ENCODE results near the gene GAGE10. TPM values are rescaled to one million over a fixed set of nuclear protein-coding genes. Genes with fewer than 3 reads are reported as not detected.

The GAGE10 gene
- total and polyA plus RNA-seq, 2 of the 8 experiments (the other 6 are each of a cell fraction or from before 2014, with no cell fraction given): not detected

GRCh38 chrX:49257074-49257790 is 46.2 kb upstream of the GAGE10 start:
- Histone ChIP-seq H4K8ac (ENCODE audit: extremely low read depth, insufficient read depth, low read length) (no peak overlapping the region), H3K9ac (replicated peaks in 1 of 4; ENCODE audit: extremely low read depth in 1 of 4, low read depth in 3 of 4, low read length in 3 of 4) (no peak overlapping the region), H3K27me3 (replicated peaks in 1 of 4; ENCODE audit: control insufficient read depth in 3 of 4, extremely low read depth in 1 of 4, insufficient read depth in 3 of 4, low read length in 3 of 4) (no peaks in the 10 kb centered on the region), H3K27ac (ENCODE audit: low read depth, low read length) (no peak overlapping the region), H3K18ac (ENCODE audit: extremely low read depth, low read length) (no peak overlapping the region), H3K9me3 (ENCODE audit: insufficient read depth in 2 of 2, low read depth in 1 of 2, low read length in 1 of 2) (no peaks in the 10 kb centered on the region), H3K4me2 (ENCODE audit: insufficient read depth in 1 of 2, low read depth in 2 of 2, low read length in 2 of 2) (no peak overlapping the region), H4K5ac (ENCODE audit: insufficient read length, low read depth, low read length) (no peak overlapping the region), H3K23me2 (ENCODE audit: low read depth, low read length) (no peaks in the 10 kb centered on the region; the same call in 1 of the 2 replicates), H3K23ac (ENCODE audit: insufficient read length) (no peak overlapping the region), H2BK5ac (ENCODE audit: low read depth, low read length) (no peak overlapping the region), H4K91ac (replicated peaks; ENCODE audit: insufficient read length, low read length) (no peak overlapping the region), H3K4me1 (replicated peaks in 1 of 4; ENCODE audit: control insufficient read depth in 3 of 4, insufficient read depth in 4 of 4, low read length in 3 of 4) (no peaks in the 10 kb centered on the region; a peak in 1 of 7 replicates), H3K56ac (replicated peaks; ENCODE audit: insufficient read length, low read depth, low read length) (no peak overlapping the region), H3K36me3 (ENCODE audit: control insufficient read depth in 2 of 4, insufficient read depth in 4 of 4, low read length in 3 of 4) (no peaks in the 10 kb centered on the region), H3K14ac (ENCODE audit: insufficient read length) (no peak overlapping the region), H2AK5ac (ENCODE audit: low read depth, low read length) (no peak overlapping the region), H3K79me2 (ENCODE audit: control insufficient read depth in 1 of 2, insufficient read depth in 2 of 2, low read length in 2 of 2) (no peaks in the 10 kb centered on the region), H2BK120ac (replicated peaks; ENCODE audit: low read depth, low read length) (no peak overlapping the region), H4K20me1 (replicated peaks in 1 of 2; ENCODE audit: control insufficient read depth in 1 of 2, insufficient read depth in 2 of 2, low read length in 2 of 2) (no peaks in the 10 kb centered on the region), H3K4me3 (ENCODE audit: extremely low read depth in 1 of 4, insufficient read depth in 2 of 4, low read depth in 3 of 4, low read length in 4 of 4) (no peak overlapping the region), H2AFZ (ENCODE audit: low read length) (no peak overlapping the region), H2BK20ac (ENCODE audit: low read length) (no peak overlapping the region), H3K79me1 (ENCODE audit: low read depth, low read length) (no peaks in the 10 kb centered on the region), H2BK12ac (ENCODE audit: low read depth, low read length) (no peak overlapping the region), H3K4ac (replicated peaks; ENCODE audit: insufficient read length, low read depth, low read length) (no peak overlapping the region), H2BK15ac (ENCODE audit: low read length) (no peak overlapping the region)
- 90% methylated on average over 8 of the region's 14 CpGs; no CpG with 5 or more reads in 1 of the 2 experiments for WGBS, 2 experiments (ENCODE audit: extremely low coverage in 1 of 2, insufficient coverage in 1 of 2, insufficient read length in 1 of 2, insufficient replicate concordance in 2 of 2, low coverage in 1 of 2, low lambda C conversion rate in 2 of 2, missing lambda C conversion rate in 1 of 2)
- POLR2A ChIA-PET (ENCODE audit: partially characterized antibody): interaction anchor here (1.0 to 1.7 kb wide), 3 partner anchors 11 to 66 kb away, joined by 3 to 10 read pairs (median 3); no protein-coding TSS in a partner anchor
- CTCF ChIA-PET (ENCODE audit: partially characterized antibody): no interaction called here
- FAIRE-seq (no peak), DNase-seq (ENCODE audit: low read depth in 1 of 2, low spot score in 2 of 2) (no peak)
- no peak for TF ChIP-seq JUN (IDR thresholded peaks at IDR 0.05; ENCODE audit: low read depth, low read length)
- no peak for TF ChIP-seq JUND (IDR thresholded peaks at IDR 0.05; ENCODE audit: low read length)
- no peak for TF ChIP-seq PHF8 (conservative IDR thresholded peaks at IDR 0.05; ENCODE audit: low read depth, low read length)
- TF ChIP-seq BACH1 (IDR thresholded peaks at IDR 0.05; ENCODE audit: low read length): no peak
- TF ChIP-seq ASH2L (IDR thresholded peaks at IDR 0.05; ENCODE audit: low read length): no peak
- TF ChIP-seq ZNF274 (IDR thresholded peaks at IDR 0.05; ENCODE audit: borderline replicate concordance, extremely low read depth, low read length): no peak
- TF ChIP-seq CBX8 (IDR thresholded peaks at IDR 0.05; ENCODE audit: borderline replicate concordance, low read depth, low read length): no peak
- no peak for TF ChIP-seq CEBPB (IDR thresholded peaks at IDR 0.05; ENCODE audit: low read depth, low read length)
- TF ChIP-seq RNF2 (IDR thresholded peaks at IDR 0.05; ENCODE audit: borderline replicate concordance, low read depth, low read length, missing control alignments, poor library complexity, severe bottlenecking): no peak
- TF ChIP-seq HDAC6 (IDR thresholded peaks at IDR 0.05; ENCODE audit: low read depth, low read length): no peak
- TF ChIP-seq, protein P1, sequence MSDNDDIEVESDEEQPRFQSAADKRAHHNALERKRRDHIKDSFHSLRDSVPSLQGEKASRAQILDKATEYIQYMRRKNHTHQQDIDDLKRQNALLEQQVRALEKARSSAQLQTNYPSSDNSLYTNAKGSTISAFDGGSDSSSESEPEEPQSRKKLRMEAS (IDR thresholded peaks at IDR 0.05): no peak
- no peak for TF ChIP-seq SP2 (IDR thresholded peaks at IDR 0.05; ENCODE audit: low read length)
- TF ChIP-seq, protein P2, sequence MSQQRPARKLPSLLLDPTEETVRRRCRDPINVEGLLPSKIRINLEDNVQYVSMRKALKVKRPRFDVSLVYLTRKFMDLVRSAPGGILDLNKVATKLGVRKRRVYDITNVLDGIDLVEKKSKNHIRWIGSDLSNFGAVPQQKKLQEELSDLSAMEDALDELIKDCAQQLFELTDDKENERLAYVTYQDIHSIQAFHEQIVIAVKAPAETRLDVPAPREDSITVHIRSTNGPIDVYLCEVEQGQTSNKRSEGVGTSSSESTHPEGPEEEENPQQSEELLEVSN (IDR thresholded peaks at IDR 0.05): no peak

All from H1 (cell line).